OCI-LY3 (cell line): ENCODE results near the gene HMGN3.

ENCODE experiments used
- H2AFZ ChIP-seq: fragments of 200-600, 300-600 bp; shearing (Covaris generic); 2 replicates; pipeline ENCODE4 v1.6.0; 2014; ENCODE audit warnings: antibody characterized with exemption, low read depth, low read length
- H3K27ac ChIP-seq: fragments of 200-600, 300-600 bp; sonication (generic); 2 replicates; pipeline ENCODE4 v1.5.1; 2014; ENCODE audit warnings: mild to moderate bottlenecking, low read length, moderate library complexity, mixed read lengths
- H3K27me3 ChIP-seq: fragments of 200-600, 300-600 bp; sonication (generic); 2 replicates; pipeline ENCODE4 v1.6.1; 2014; ENCODE audit warnings: low read depth, low read length, mixed read lengths
- H3K36me3 ChIP-seq: fragments of 200-600, 300-600 bp; sonication (generic); replicated peaks from 2 replicates; pipeline ENCODE3; 2014; ENCODE audit warnings: low read depth, low read length, mixed read lengths
- H3K4me1 ChIP-seq: fragments of 300-600, 200-600 bp; sonication (generic); 2 replicates; pipeline ENCODE4 v1.6.1; 2014; ENCODE audit warnings: low read length, mixed read lengths
- H3K4me2 ChIP-seq: fragments of 200-600, 300-600 bp; sonication (generic); 2 replicates; pipeline ENCODE4 v1.6.1; 2014; ENCODE audit warnings: low read length, mixed read lengths
- H3K4me3 ChIP-seq: fragments of 300-600, 200-600 bp; sonication (generic); 2 replicates; pipeline ENCODE4 v1.5.1; 2014; ENCODE audit warnings: antibody characterized with exemption, mild to moderate bottlenecking, low read length, moderate library complexity
- H3K79me2 ChIP-seq: fragments of 300-600, 200-600 bp; shearing (Covaris generic); 2 replicates; pipeline ENCODE4 v1.6.1; 2014; ENCODE audit warnings: mild to moderate bottlenecking, low read length, mixed read lengths
- H3K9ac ChIP-seq: fragments of 300-600, 200-600 bp; shearing (Covaris generic); 2 replicates; pipeline ENCODE4 v1.6.0; 2014; ENCODE audit warnings: mild to moderate bottlenecking, low read length, moderate library complexity
- H3K9me3 ChIP-seq: fragments of 200-600, 300-600 bp; shearing (Covaris generic); 2 replicates; pipeline ENCODE4 v1.6.1; 2014; ENCODE audit warnings: low read length, mixed read lengths; ENCODE audit not compliant: insufficient read depth
- H4K20me1 ChIP-seq: fragments of 200-600, 300-600 bp; sonication (generic); 2 replicates; pipeline ENCODE4 v1.6.1; 2016; ENCODE audit warnings: low read length, mixed read lengths; ENCODE audit not compliant: insufficient read depth
- CTCF ChIP-seq: fragments of 200-600, 300-600 bp; sonication (generic); IDR thresholded peaks from 2 replicates; pipeline ENCODE4 v1.5.1; 2014; ENCODE audit warnings: antibody characterized with exemption, low read length, low read depth
- EZH2phosphoT487 ChIP-seq: fragments of 200-600 bp; shearing (Covaris generic); IDR thresholded peaks from 2 replicates; pipeline ENCODE4 v1.6.1; 2018; ENCODE audit warnings: antibody characterized with exemption, mixed run types, low read depth

The HMGN3 gene

GRCh38 chr6:79233611-79234149 lies 802 bp downstream of the HMGN3 start:
- TF ChIP-seq EZH2phosphoT487 (no peak), CTCF (no peak)
- Histone ChIP-seq H3K79me2 (peaks cover 11% of the 10 kb centered on the region), H3K27ac (peak overlapping the region; percentile 46), H3K4me3 (peak overlapping the region; percentile 91), H3K27me3 (no peaks in the 10 kb centered on the region), H2AFZ (peak overlapping the region; percentile 98), H3K4me2 (peak overlapping the region; percentile 90), H3K9me3 (no peaks in the 10 kb centered on the region), H3K36me3 (peaks cover 4% of the 10 kb centered on the region), H3K4me1 (peaks cover 9% of the 10 kb centered on the region), H4K20me1 (no peaks in the 10 kb centered on the region), H3K9ac (peak overlapping the region; percentile 91)

GRCh38 chr6:79232696-79233462 lies 1.6 kb downstream of the HMGN3 start:
- no peak for TF ChIP-seq CTCF
- H2AFZ ChIP-seq, result peak overlapping the region; percentile 98
- H3K9me3 ChIP-seq, result no peaks in the 10 kb centered on the region
- H3K79me2 ChIP-seq, result peaks cover 11% of the 10 kb centered on the region
- peaks cover 4% of the 10 kb centered on the region for H3K36me3 ChIP-seq
- peak overlapping the region; percentile 90 for H3K4me2 ChIP-seq
- no peak overlapping the region for H3K27ac ChIP-seq
- no peaks in the 10 kb centered on the region for H3K27me3 ChIP-seq
- H3K4me1 ChIP-seq, result peaks cover 8% of the 10 kb centered on the region; the same call in 1 of the 2 replicates
- H3K9ac ChIP-seq, result peak overlapping the region; percentile 91
- no peaks in the 10 kb centered on the region for H4K20me1 ChIP-seq
- H3K4me3 ChIP-seq, result peak overlapping the region; percentile 91

- peaks cover 16% of the 10 kb centered on the region for H3K79me2 ChIP-seq
- no peak overlapping the region for H3K9ac ChIP-seq
These were observed 2.8 kb downstream of the HMGN3 start for GRCh38 chr6:79231666-79232065.

More at GRCh38 chr6:79231666-79232065, 2.8 kb downstream of the HMGN3 start:
- Histone ChIP-seq H3K4me2 (no peak overlapping the region), H3K36me3 (peaks cover 4% of the 10 kb centered on the region), H3K27me3 (no peaks in the 10 kb centered on the region), H2AFZ (no peak overlapping the region), H3K4me3 (no peak overlapping the region), H3K9me3 (no peaks in the 10 kb centered on the region), H3K27ac (no peak overlapping the region), H4K20me1 (no peaks in the 10 kb centered on the region), H3K4me1 (peaks cover 8% of the 10 kb centered on the region; the same call in 1 of the 2 replicates)
- TF ChIP-seq CTCF, result no peak
- TF ChIP-seq EZH2phosphoT487, result no peak
